Peyer's patch (tissue), 4 donors: Measurements from ENCODE around the gene RBBP8NL. TPM values are rescaled to one million over a fixed set of nuclear protein-coding genes. Genes with fewer than 3 reads are reported as not detected.

ENCODE experiments used
- DNase-seq, 3 donors: peaks; one replicate each; pipeline ENCODE4 v3.0.0-alpha.2; 2017 to 2019
- H3K27ac ChIP-seq, 4 donors: fragments of 200-600 bp; sonication (generic); one replicate each; pipeline ENCODE4 v1.5.1; 2016 to 2019
- H3K27me3 ChIP-seq, 2 donors: fragments of 200-600 bp; sonication (generic); one replicate each; pipeline ENCODE4 v1.5.1; 2019
- H3K36me3 ChIP-seq, 3 donors: fragments of 200-600 bp; sonication (generic); one replicate each; pipeline ENCODE4 v1.5.1; 2016 to 2019
- H3K4me1 ChIP-seq, 4 donors: fragments of 200-600 bp; sonication (generic); one replicate each; pipeline ENCODE4 v1.5.1; 2016 to 2019
- H3K4me3 ChIP-seq, 4 donors: fragments of 200-600 bp; sonication (generic); 1 replicate in 3 of 4; 2 replicates in 1 of 4; pipeline ENCODE4 v1.5.1; 2016 to 2019; ENCODE audit warnings: mild to moderate bottlenecking in 1 of 4
- H3K9me3 ChIP-seq, 4 donors: fragments of 200-600 bp; sonication (generic); one replicate each; pipeline ENCODE4 v1.5.1; 2016 to 2019; ENCODE audit warnings: mild to moderate bottlenecking in 1 of 4
- CTCF ChIP-seq, 6 experiments: fragments of 450-650 bp in 4 of 6; fragments of 200-600 bp in 2 of 6; sonication (generic) in 1 of 6; IDR thresholded peaks; one replicate each; pipeline ENCODE4 v1.5.1; 2017 to 2019; ENCODE audit warnings: antibody characterized with exemption in 6 of 6, mild to moderate bottlenecking in 3 of 6, moderate library complexity in 1 of 6
- POLR2A ChIP-seq, 2 donors: fragments of 450-650 bp; IDR thresholded peaks; one replicate each; pipeline ENCODE4 v1.5.1; 2017; ENCODE audit warnings: antibody characterized with exemption in 2 of 2, mild to moderate bottlenecking in 2 of 2, moderate library complexity in 2 of 2
- total RNA-seq, 4 donors: library from RNA; depleted of rRNA; stranded (reverse); fragments of >200 nt; gene quantifications; one replicate each; pipeline ENCODE4 v1.1.0, GENCODE V29; 2016

Gene RBBP8NL
- total RNA-seq, 4 donors from 2014 or later, result 6.6 to 26.7 (median 13.4) TPM

- no peaks in the 10 kb centered on the region for H3K4me1 ChIP-seq
- no peak for TF ChIP-seq CTCF (IDR thresholded peaks at IDR 0.05)
- no peak for TF ChIP-seq POLR2A (IDR thresholded peaks at IDR 0.05)
- DNase-seq, result no peak
- H3K4me3 ChIP-seq, result no peak overlapping the region
- H3K9me3 ChIP-seq, result no peaks in the 10 kb centered on the region
- no peaks in the 10 kb centered on the region for H3K36me3 ChIP-seq
- no peak overlapping the region for H3K27ac ChIP-seq
- no peaks in the 10 kb centered on the region for H3K27me3 ChIP-seq
Observed at GRCh38 chr20:62420846-62421715, 6.3 kb downstream of the RBBP8NL start.

DNA sequence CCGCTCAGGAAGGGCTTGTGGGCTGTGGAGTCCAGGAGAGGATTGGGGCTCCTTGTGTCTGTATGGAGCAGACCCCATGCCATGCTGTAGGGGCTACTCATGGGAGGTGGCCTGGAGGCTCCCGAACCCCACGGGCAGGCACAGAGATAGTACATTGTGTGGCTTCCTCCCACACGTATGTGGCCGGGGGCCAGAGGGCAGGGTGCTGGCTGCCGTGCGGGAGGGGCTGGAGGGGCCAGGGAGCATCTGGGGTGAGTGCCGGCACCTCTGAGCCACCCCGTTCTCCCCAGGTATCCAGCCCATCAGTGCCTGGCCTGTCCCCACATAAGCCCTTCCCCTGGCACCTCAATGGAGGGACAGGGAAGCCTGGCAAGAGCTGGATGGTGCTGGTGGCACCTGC lies 7.6 kb downstream of the RBBP8NL start:
- DNase-seq, result no peak
- H3K27me3 ChIP-seq, result no peaks in the 10 kb centered on the region
- no peak overlapping the region for H3K4me3 ChIP-seq
- H3K27ac ChIP-seq, result no peak overlapping the region
- no peaks in the 10 kb centered on the region for H3K36me3 ChIP-seq
- no peak for TF ChIP-seq CTCF (IDR thresholded peaks at IDR 0.05)
- no peak for TF ChIP-seq POLR2A (IDR thresholded peaks at IDR 0.05)
- H3K4me1 ChIP-seq, result peaks cover 0 to 6% (median 0%) of the 10 kb centered on the region in 4 donors
- no peaks in the 10 kb centered on the region for H3K9me3 ChIP-seq

DNA sequence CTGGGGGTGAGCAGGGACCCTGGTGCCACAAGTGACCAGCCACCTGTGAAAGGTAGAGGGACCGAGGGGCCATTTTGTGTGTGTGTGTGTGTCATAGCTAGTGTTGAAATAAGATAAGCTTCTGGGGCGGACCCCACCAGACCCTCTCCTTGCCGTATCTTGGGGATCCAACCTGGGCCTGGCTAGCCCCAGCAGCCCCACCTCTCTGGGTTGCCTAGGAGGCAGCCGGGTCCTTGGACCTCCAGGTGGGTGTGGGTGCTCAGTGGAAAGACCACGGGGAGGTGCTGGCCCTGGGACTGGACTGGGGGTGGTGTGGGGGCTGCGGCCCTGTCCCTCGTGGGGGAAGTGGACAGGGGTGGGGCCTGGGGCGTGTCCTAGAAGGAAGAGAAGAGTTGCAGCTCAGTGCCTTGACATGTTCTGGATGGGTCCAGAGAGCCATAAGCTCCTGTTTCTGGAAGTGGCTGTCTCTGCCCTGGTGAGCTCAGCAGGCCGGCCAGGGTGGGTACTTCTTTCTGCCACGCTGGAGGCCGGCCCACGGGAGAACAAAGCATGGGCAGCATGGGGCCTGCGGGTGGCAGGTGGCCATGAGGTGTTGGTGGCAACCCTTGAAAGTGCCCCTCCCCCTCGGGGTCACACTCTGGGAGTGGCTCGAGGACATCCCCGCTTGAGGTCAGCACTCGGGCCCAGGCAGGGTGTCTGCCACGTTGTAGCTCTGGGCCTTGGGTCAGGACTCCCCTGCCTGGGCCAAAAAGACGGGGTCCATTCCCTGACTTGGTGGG lies 8.4 kb downstream of the RBBP8NL start:
- Histone ChIP-seq H3K36me3 (no peaks in the 10 kb centered on the region), H3K27me3 (no peaks in the 10 kb centered on the region), H3K4me1 (peaks cover 0 to 15% (median 1%) of the 10 kb centered on the region in 4 donors), H3K4me3 (no peak overlapping the region), H3K9me3 (no peaks in the 10 kb centered on the region), H3K27ac (no peak overlapping the region)
- no peak for DNase-seq
- TF ChIP-seq CTCF (IDR thresholded peaks at IDR 0.05) (no peak), POLR2A (IDR thresholded peaks at IDR 0.05) (no peak)

DNA sequence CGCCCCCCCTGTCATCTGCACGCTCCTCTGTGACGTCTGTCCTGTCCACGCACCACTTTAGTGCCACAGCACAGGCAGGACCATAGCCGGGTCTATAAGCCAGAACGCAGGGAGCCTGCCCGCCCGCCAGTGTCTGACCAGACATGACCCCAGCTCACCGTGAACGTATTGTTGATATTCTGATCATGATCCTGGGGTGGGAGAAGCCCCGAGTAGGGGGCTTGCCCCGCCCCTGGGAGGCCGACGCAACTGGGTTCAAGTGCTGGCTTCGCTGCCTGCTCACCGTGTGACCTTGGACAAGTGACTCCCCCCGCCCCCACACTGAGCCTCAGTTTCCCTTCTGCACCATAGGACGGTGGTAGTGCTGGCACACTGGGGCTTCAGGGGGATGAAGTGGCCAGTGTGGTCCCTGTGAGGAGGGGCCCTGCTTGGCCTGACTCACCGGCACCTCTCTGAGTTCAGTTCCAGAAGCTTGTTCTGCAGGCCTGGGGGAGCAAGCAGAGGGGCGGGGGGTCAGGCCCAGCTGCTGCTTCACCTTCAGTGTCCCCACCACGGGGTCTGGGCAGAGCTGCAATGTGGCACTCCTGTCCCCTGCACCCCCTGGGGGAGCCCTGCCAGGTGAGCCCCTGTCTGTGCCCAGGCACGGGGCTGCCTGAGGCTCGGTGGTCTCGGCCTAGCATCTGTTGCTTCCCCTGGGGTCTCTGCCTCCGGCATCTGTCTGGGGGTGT lies 9.2 kb downstream of the RBBP8NL start:
- peaks cover 0 to 22% (median 2%) of the 10 kb centered on the region in 4 donors for H3K4me1 ChIP-seq
- DNase-seq, result no peak
- H3K27me3 ChIP-seq, result no peaks in the 10 kb centered on the region
- no peaks in the 10 kb centered on the region for H3K36me3 ChIP-seq
- no peak overlapping the region for H3K4me3 ChIP-seq
- no peak overlapping the region for H3K27ac ChIP-seq
- TF ChIP-seq CTCF (IDR thresholded peaks at IDR 0.05) (no peak), POLR2A (IDR thresholded peaks at IDR 0.05) (no peak)
- H3K9me3 ChIP-seq, result no peaks in the 10 kb centered on the region
